ENCODE data around the gene ADAT1.

ADAT1 gene

GRCh38 chr16:75621170-75621477 lies 2.0 kb downstream of the ADAT1 start:
- DNase-seq (ENCODE audit: extremely low read depth, low read depth): no peak
- TF ChIP-seq CTCF (IDR thresholded peaks at IDR 0.05; ENCODE audit: low read depth, low read length): peak; percentile 74

- no peak for TF ChIP-seq CTCF (IDR thresholded peaks at IDR 0.05; ENCODE audit: low read depth, low read length)
- no peak for DNase-seq (ENCODE audit: extremely low read depth, low read depth)
Measured at GRCh38 chr16:75620326-75621169, 2.5 kb downstream of the ADAT1 start.

GRCh38 chr16:75618780-75619179 lies 4.3 kb downstream of the ADAT1 start:
- no peak for TF ChIP-seq CTCF (IDR thresholded peaks at IDR 0.05; ENCODE audit: low read depth, low read length)
- no peak for DNase-seq (ENCODE audit: extremely low read depth, low read depth)

- no peak for DNase-seq (ENCODE audit: extremely low read depth, low read depth)
- no peak for TF ChIP-seq CTCF (IDR thresholded peaks at IDR 0.05; ENCODE audit: low read depth, low read length)
Measured at GRCh38 chr16:75617121-75617520, 6.0 kb downstream of the ADAT1 start.

GRCh38 chr16:75616521-75617010 lies 6.5 kb downstream of the ADAT1 start:
- DNase-seq (ENCODE audit: extremely low read depth, low read depth): no peak
- TF ChIP-seq CTCF (IDR thresholded peaks at IDR 0.05; ENCODE audit: low read depth, low read length): no peak

GRCh38 chr16:75615619-75616018 lies 7.5 kb downstream of the ADAT1 start:
- no peak for DNase-seq (ENCODE audit: extremely low read depth, low read depth)
- TF ChIP-seq CTCF (IDR thresholded peaks at IDR 0.05; ENCODE audit: low read depth, low read length): no peak

- no peak for TF ChIP-seq CTCF (IDR thresholded peaks at IDR 0.05; ENCODE audit: low read depth, low read length)
- DNase-seq (ENCODE audit: extremely low read depth, low read depth): no peak
Measured at GRCh38 chr16:75614066-75614897, 8.8 kb downstream of the ADAT1 start.

Measured in AG09319 (cell line).